NT2/D1 (cell line): ENCODE data around the gene ITPKB.

ENCODE experiments used
- SUZ12 ChIP-seq: IDR thresholded peaks from 2 replicates; pipeline ENCODE4 v1.6.1; 2011; ENCODE audit not compliant: insufficient read length, insufficient read depth; ENCODE audit errors: extremely low read depth
- YY1 ChIP-seq: IDR thresholded peaks from 2 replicates; pipeline ENCODE4 v1.6.1; 2011; ENCODE audit not compliant: insufficient read length, insufficient read depth

DNA sequence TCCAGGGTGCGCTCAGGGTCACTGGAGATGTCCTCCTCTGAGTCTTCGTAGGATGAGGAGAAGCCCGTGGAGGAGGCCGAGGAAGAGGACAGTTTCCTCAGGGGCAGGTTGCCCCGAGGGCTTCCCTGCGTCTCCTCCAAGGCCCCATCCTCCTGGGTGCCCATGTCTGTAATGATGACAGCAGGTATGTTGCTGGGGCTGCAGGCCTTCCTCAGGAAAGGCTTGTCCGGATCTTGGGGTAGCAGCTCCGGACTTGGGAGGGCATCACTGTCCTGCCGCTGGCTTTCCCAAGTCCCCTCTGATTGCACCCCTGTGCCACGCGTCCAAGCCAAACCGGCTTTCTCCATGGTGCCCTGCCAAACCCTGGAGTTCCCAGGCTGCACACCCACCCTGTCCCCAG is 3.5 kb downstream of the ITPKB start:
- TF ChIP-seq YY1 (no peak), SUZ12 (no peak)
